GM21447 (cell line): ENCODE measurements around the gene ATG5.

Source experiments
- ATAC-seq: cut with Tn5 transposase; IDR thresholded peaks from one replicate; pipeline ENCODE4 v1.9.1; 2021; ENCODE audit not compliant: unreplicated experiment

ATG5 gene

GRCh38 chr6:106325336-106326178 is at the start of gene ATG5:
Gene ATG5 (minus strand): TSS chr6:106325760. CDS start chr6:106316208, 9,552 bp downstream.
- peak; percentile 89 for ATAC-seq

- ATAC-seq = no peak
Measured at GRCh38 chr6:106373502-106374239, 48.1 kb upstream of the ATG5 start.

- no peak for ATAC-seq
Measured at GRCh38 chr6:106372838-106373501, 47.4 kb upstream of the ATG5 start.

- ATAC-seq = no peak
Measured at GRCh38 chr6:106370639-106371038, 45.1 kb upstream of the ATG5 start.

- no peak for ATAC-seq
Measured at GRCh38 chr6:106369739-106370138, 44.2 kb upstream of the ATG5 start.

- no peak for ATAC-seq
Measured at GRCh38 chr6:106363401-106364138, 38.0 kb upstream of the ATG5 start.

- ATAC-seq = peak; percentile 39
Measured at GRCh38 chr6:106360989-106361430, 35.5 kb upstream of the ATG5 start.

GRCh38 chr6:106360410-106360988 is 34.9 kb upstream of the ATG5 start, which contains the start of gene CRYBG1:
Gene CRYBG1 (plus strand): TSS chr6:106360717. CDS start chr6:106360909, 192 bp downstream.
- ATAC-seq = peak; percentile 61

- ATAC-seq = no peak
Measured at GRCh38 chr6:106359959-106360409, 34.4 kb upstream of the ATG5 start.

- no peak for ATAC-seq
Measured at GRCh38 chr6:106356378-106356777, 30.8 kb upstream of the ATG5 start.

GRCh38 chr6:106347219-106347618 is 21.7 kb upstream of the ATG5 start:
- ATAC-seq = no peak

GRCh38 chr6:106339334-106340029 is 13.9 kb upstream of the ATG5 start:
- peak; percentile 63 for ATAC-seq

GRCh38 chr6:106334646-106335448 is 9.3 kb upstream of the ATG5 start:
- ATAC-seq = no peak

GRCh38 chr6:106324726-106325335 is 729 bp downstream of the ATG5 start:
- no peak for ATAC-seq

- ATAC-seq = no peak
Measured at GRCh38 chr6:106321940-106322339, 3.6 kb downstream of the ATG5 start.

- ATAC-seq = no peak
Measured at GRCh38 chr6:106318851-106319250, 6.7 kb downstream of the ATG5 start.

GRCh38 chr6:106318061-106318460 is 7.5 kb downstream of the ATG5 start:
- no peak for ATAC-seq

- no peak for ATAC-seq
Measured at GRCh38 chr6:106316375-106316766, 9.2 kb downstream of the ATG5 start.
